Mesendoderm (in vitro differentiated cells): ENCODE measurements around the gene SOX1.

Experiments
- DNase-seq: peaks from one replicate; pipeline ENCODE4 v3.0.0; 2013
- H2AK5ac ChIP-seq: 2 replicates; pipeline ENCODE4 v1.6.1; 2013; ENCODE audit warnings: low read length, inconsistent platforms
- H2BK120ac ChIP-seq: 2 replicates; pipeline ENCODE4 v1.6.1; 2013; ENCODE audit warnings: low read depth, mild to moderate bottlenecking, low read length, moderate library complexity, mixed read lengths
- H2BK15ac ChIP-seq: replicated peaks from 2 replicates; pipeline ENCODE4 v1.6.1; 2013; ENCODE audit warnings: low read depth, mild to moderate bottlenecking, moderate library complexity
- H2BK5ac ChIP-seq: 2 replicates; pipeline ENCODE4 v1.6.1; 2013; ENCODE audit warnings: low read length, inconsistent platforms
- H3K18ac ChIP-seq: 2 replicates; pipeline ENCODE4 v1.6.1; 2013; ENCODE audit warnings: mild to moderate bottlenecking, low read length, mixed read lengths
- H3K23ac ChIP-seq: one replicate; pipeline ENCODE4 v1.6.1; 2013; ENCODE audit warnings: low read length
- H3K27ac ChIP-seq: 2 replicates; pipeline ENCODE4 v1.5.1; 2013; ENCODE audit warnings: low read depth, mild to moderate bottlenecking, inconsistent platforms, low read length, moderate library complexity
- H3K27me3 ChIP-seq: 2 replicates; pipeline ENCODE4 v1.6.1; 2013; ENCODE audit warnings: low read length, control low read depth, mild to moderate bottlenecking, inconsistent platforms; ENCODE audit not compliant: insufficient read depth, poor library complexity
- H3K36me3 ChIP-seq: 2 replicates; pipeline ENCODE4 v1.6.1; 2013; ENCODE audit warnings: low read length, inconsistent platforms; ENCODE audit not compliant: control insufficient read depth, insufficient read depth
- H3K4ac ChIP-seq: one replicate; pipeline ENCODE4 v1.6.1; 2013; ENCODE audit warnings: low read depth, mild to moderate bottlenecking, low read length, moderate library complexity
- H3K4me1 ChIP-seq: 2 replicates; pipeline ENCODE4 v1.6.1; 2013; ENCODE audit warnings: low read depth, low read length, inconsistent platforms; ENCODE audit not compliant: control insufficient read depth
- H3K4me2 ChIP-seq: 2 replicates; pipeline ENCODE4 v1.6.1; 2013; ENCODE audit warnings: low read length
- H3K4me3 ChIP-seq: 2 replicates; pipeline ENCODE4 v1.5.1; 2013; ENCODE audit warnings: mild to moderate bottlenecking, low read length
- H3K56ac ChIP-seq: one replicate; pipeline ENCODE4 v1.6.1; 2013; ENCODE audit warnings: low read length
- H3K79me1 ChIP-seq: 2 replicates; pipeline ENCODE4 v1.6.1; 2013; ENCODE audit warnings: low read length, inconsistent platforms
- H3K79me2 ChIP-seq: 2 replicates; pipeline ENCODE4 v1.6.1; 2013; ENCODE audit warnings: mild to moderate bottlenecking, low read length; ENCODE audit not compliant: control insufficient read depth, insufficient read depth
- H3K9ac ChIP-seq: 2 replicates; pipeline ENCODE4 v1.6.1; 2013; ENCODE audit warnings: low read length, inconsistent platforms
- H4K5ac ChIP-seq: one replicate; pipeline ENCODE4 v1.6.1; 2013; ENCODE audit warnings: low read length
- H4K8ac ChIP-seq: one replicate; pipeline ENCODE4 v1.6.1; 2013; ENCODE audit warnings: low read depth, mild to moderate bottlenecking, control low read depth, low read length, moderate library complexity
- WGBS: extraction: QIAGEN DNeasy Blood & Tissue Kit; methylation state at CpG from one replicate; pipeline ENCODE4 v1.1.7; 2013; ENCODE audit warnings: low lambda C conversion rate, missing lambda C conversion rate; ENCODE audit not compliant: insufficient coverage; ENCODE audit errors: extremely low coverage; 5-methylcytosine and 5-hydroxymethylcytosine counted together

SOX1 gene

GRCh38 chr13:112112534-112113276, 45.8 kb downstream of the SOX1 start:
- WGBS = no CpG with 5 or more reads among the region's 15 CpGs
- no peak for DNase-seq
- no peak overlapping the region for H3K23ac ChIP-seq

GRCh38 chr13:112113348-112113747, 46.4 kb downstream of the SOX1 start:
- DNase-seq = no peak
- Histone ChIP-seq H3K4me3 (no peak overlapping the region), H4K8ac (no peak overlapping the region), H4K5ac (no peak overlapping the region), H3K36me3 (no peaks in the 10 kb centered on the region), H2BK120ac (no peak overlapping the region), H3K4ac (no peak overlapping the region), H3K27me3 (peaks cover 2% of the 10 kb centered on the region), H3K56ac (no peak overlapping the region), H3K9ac (no peak overlapping the region), H2BK5ac (no peak overlapping the region), H3K23ac (no peak overlapping the region), H3K27ac (no peak overlapping the region), H3K4me2 (no peak overlapping the region), H3K18ac (no peak overlapping the region), H3K79me1 (no peaks in the 10 kb centered on the region), H2BK15ac (no peak overlapping the region), H2AK5ac (no peak overlapping the region), H3K4me1 (no peaks in the 10 kb centered on the region), H3K79me2 (no peaks in the 10 kb centered on the region)
- no CpG with 5 or more reads among the region's 7 CpGs for WGBS

More at GRCh38 chr13:112112534-112113276, 45.8 kb downstream of the SOX1 start:
- Histone ChIP-seq H3K79me2 (no peaks in the 10 kb centered on the region), H3K18ac (no peak overlapping the region), H3K4me3 (no peak overlapping the region), H2AK5ac (no peak overlapping the region), H3K4ac (no peak overlapping the region), H3K36me3 (no peaks in the 10 kb centered on the region), H3K27ac (no peak overlapping the region), H3K4me2 (no peak overlapping the region), H4K5ac (no peak overlapping the region), H3K56ac (no peak overlapping the region), H3K79me1 (no peaks in the 10 kb centered on the region), H2BK120ac (no peak overlapping the region), H2BK5ac (no peak overlapping the region), H3K27me3 (peaks cover 2% of the 10 kb centered on the region), H3K9ac (no peak overlapping the region), H2BK15ac (no peak overlapping the region), H3K4me1 (no peaks in the 10 kb centered on the region), H4K8ac (no peak overlapping the region)

GRCh38 chr13:112113851-112114250, 46.9 kb downstream of the SOX1 start:
- no CpG with 5 or more reads among the region's 4 CpGs for WGBS
- peaks cover 2% of the 10 kb centered on the region for H3K27me3 ChIP-seq

GRCh38 chr13:112114391-112114790, 47.4 kb downstream of the SOX1 start:
- no CpG with 5 or more reads among the region's 11 CpGs for WGBS
- Histone ChIP-seq H3K9ac (no peak overlapping the region), H3K4me2 (no peak overlapping the region), H3K23ac (no peak overlapping the region), H4K8ac (no peak overlapping the region), H3K4me1 (no peaks in the 10 kb centered on the region), H2AK5ac (no peak overlapping the region), H3K4ac (no peak overlapping the region), H3K56ac (no peak overlapping the region), H2BK5ac (no peak overlapping the region), H3K79me2 (no peaks in the 10 kb centered on the region), H2BK15ac (no peak overlapping the region), H3K18ac (no peak overlapping the region), H3K79me1 (no peaks in the 10 kb centered on the region), H3K27ac (no peak overlapping the region), H4K5ac (no peak overlapping the region), H3K4me3 (no peak overlapping the region), H3K36me3 (no peaks in the 10 kb centered on the region), H2BK120ac (no peak overlapping the region), H3K27me3 (peaks cover 2% of the 10 kb centered on the region)
- no peak for DNase-seq

More at GRCh38 chr13:112113851-112114250, 46.9 kb downstream of the SOX1 start:
- H3K36me3 ChIP-seq = no peaks in the 10 kb centered on the region
- H3K18ac ChIP-seq = no peak overlapping the region
- H2BK120ac ChIP-seq = no peak overlapping the region
- no peak overlapping the region for H4K8ac ChIP-seq
- H4K5ac ChIP-seq = no peak overlapping the region
- DNase-seq = no peak
- H3K79me2 ChIP-seq = no peaks in the 10 kb centered on the region
- H3K4me3 ChIP-seq = no peak overlapping the region
- no peak overlapping the region for H2BK15ac ChIP-seq
- no peak overlapping the region for H3K9ac ChIP-seq
- H3K4ac ChIP-seq = no peak overlapping the region
- H3K27ac ChIP-seq = no peak overlapping the region
- no peaks in the 10 kb centered on the region for H3K79me1 ChIP-seq
- no peak overlapping the region for H2AK5ac ChIP-seq
- H3K4me1 ChIP-seq = no peaks in the 10 kb centered on the region
- no peak overlapping the region for H3K23ac ChIP-seq
- no peak overlapping the region for H2BK5ac ChIP-seq
- H3K56ac ChIP-seq = no peak overlapping the region
- no peak overlapping the region for H3K4me2 ChIP-seq

GRCh38 chr13:112115403-112116091, 48.6 kb downstream of the SOX1 start:
- no peak overlapping the region for H4K5ac ChIP-seq
- no peaks in the 10 kb centered on the region for H3K27me3 ChIP-seq
- H3K79me1 ChIP-seq = no peaks in the 10 kb centered on the region
- H3K9ac ChIP-seq = no peak overlapping the region
- no peaks in the 10 kb centered on the region for H3K79me2 ChIP-seq
- no CpG with 5 or more reads among the region's 20 CpGs for WGBS
- no peak overlapping the region for H2AK5ac ChIP-seq
- H3K4me1 ChIP-seq = no peaks in the 10 kb centered on the region
- no peak overlapping the region for H3K4me2 ChIP-seq
- no peak overlapping the region for H3K56ac ChIP-seq
- DNase-seq = no peak
- H2BK5ac ChIP-seq = no peak overlapping the region
- no peak overlapping the region for H4K8ac ChIP-seq
- no peak overlapping the region for H3K18ac ChIP-seq
- no peak overlapping the region for H3K23ac ChIP-seq
- H2BK120ac ChIP-seq = no peak overlapping the region
- no peak overlapping the region for H3K27ac ChIP-seq
- no peak overlapping the region for H2BK15ac ChIP-seq
- no peak overlapping the region for H3K4me3 ChIP-seq
- H3K4ac ChIP-seq = no peak overlapping the region
- H3K36me3 ChIP-seq = no peaks in the 10 kb centered on the region
